Measurements from ENCODE around the gene ZNF638.

The ZNF638 gene

DNA sequence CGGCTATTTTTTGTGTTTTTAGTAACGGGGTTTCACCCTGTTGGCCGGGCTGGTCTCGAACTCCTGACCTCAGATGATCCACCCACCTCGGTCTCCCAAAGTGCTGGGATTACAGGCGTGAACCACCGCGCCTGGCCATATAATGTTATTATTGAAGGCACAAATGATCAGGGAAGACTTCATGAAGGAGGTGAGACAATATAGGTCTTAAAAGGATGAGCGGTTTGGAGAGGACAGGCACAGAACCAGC is 326 bp upstream of the ZNF638 start:
- peak in 3 of 56 donors; percentile 24 to 46 (median 35) for DNase-seq

- DNase-seq, result no peak
Measured at GRCh38 chr2:71332435-71332796, 834 bp downstream of the ZNF638 start.

GRCh38 chr2:71333619-71334018 is 2.0 kb downstream of the ZNF638 start:
- no peak for DNase-seq

DNA sequence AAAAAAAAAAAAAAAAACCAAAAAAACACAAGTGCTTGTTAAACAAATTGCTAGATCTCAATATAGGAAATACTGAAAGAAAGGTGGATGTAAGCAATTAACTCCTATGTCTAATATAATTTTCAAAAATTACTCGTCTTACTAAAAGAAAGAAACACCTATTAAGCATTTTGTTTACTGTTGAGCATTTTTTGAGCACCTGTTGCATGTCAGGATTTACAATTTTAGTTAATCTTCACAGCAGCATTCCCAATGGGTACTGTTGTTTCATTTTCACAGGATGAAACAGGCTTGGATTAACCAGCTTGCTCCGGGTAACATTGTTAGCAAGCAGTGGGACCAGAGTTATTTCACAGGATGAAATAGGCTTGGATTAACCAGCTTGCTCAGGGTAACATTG is 4.8 kb downstream of the ZNF638 start:
- DNase-seq, result no peak

DNA sequence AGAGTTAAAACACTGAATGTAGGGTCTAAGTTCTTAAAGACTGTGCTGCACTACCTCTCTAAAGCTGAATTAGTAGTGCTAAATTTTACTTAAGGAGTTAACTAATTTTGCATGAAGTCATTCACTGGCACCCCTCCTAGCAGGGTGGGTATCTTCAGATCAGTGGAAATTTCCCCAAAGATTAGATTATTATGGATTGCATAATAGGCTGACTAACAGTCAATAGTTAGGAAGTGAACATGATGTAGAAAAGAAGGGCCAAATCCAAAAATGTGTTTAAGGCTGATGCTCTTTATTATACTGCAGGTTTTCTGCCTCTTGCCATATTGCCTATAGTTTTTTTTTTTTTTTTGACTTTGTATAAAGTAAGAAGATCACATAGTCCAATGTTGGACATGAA is 5.2 kb downstream of the ZNF638 start:
- no peak for DNase-seq

- no peak for DNase-seq
Measured at GRCh38 chr2:71337776-71338175, 6.2 kb downstream of the ZNF638 start.

DNA sequence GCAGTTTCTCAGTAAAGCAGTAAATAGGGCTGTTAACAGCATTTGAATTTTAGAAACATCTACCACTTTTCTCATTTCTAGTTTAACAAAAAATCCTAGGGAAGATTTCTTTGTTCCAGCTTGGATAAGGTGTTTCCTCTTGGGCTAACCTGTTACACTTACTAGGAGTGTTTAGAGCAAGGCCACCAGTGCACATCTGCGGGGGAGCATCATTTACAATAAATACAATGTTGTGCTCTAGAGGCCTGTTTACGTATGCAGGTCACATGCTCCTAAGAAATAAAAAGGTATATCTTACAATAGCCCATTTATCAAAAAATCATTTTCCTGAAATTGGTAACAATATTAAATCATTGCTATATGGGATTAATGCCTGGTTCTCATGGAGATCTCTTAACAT is 8.1 kb downstream of the ZNF638 start:
- DNase-seq, result no peak

DNA sequence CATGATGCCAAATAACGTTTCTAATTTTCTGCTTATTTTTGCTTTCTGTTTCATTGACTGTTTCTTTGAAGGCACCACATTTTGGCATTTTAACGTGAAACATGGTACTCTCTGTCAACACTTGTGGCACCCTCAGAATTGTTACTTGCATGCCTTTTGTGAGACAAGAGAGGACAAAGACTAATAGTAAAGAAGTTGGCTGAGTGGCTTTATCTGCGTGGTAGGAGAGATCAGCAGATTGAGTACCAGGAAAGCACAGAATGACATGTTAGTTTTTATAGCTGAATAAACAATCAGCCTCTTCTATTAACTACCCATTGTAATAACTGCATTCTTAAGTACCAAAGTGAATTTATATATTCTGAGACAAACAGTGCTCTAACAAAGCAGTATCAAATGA is 8.6 kb downstream of the ZNF638 start:
- DNase-seq, result no peak

DNA sequence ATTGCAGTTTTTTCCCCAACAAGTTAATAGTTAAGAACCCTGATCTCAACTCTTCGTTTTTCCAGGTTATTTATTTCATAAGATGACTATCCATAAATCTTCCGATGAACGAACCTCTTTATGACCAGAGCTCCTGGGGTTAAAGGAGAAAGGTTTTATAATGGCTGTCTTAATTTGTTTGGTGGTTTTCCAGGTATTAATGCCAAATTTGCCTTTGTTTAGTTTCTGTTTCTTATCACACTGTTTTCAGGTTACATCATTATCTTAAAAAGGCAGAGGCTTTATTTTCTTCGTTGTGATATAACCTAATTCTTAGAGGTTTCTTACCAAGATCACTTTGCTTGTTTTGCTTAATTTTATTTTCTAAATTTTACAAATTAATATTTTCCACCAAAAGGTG is 10.1 kb downstream of the ZNF638 start:
- DNase-seq, result no peak

GRCh38 chr2:71346065-71346464 is 14.5 kb downstream of the ZNF638 start:
- DNase-seq, result no peak

DNA sequence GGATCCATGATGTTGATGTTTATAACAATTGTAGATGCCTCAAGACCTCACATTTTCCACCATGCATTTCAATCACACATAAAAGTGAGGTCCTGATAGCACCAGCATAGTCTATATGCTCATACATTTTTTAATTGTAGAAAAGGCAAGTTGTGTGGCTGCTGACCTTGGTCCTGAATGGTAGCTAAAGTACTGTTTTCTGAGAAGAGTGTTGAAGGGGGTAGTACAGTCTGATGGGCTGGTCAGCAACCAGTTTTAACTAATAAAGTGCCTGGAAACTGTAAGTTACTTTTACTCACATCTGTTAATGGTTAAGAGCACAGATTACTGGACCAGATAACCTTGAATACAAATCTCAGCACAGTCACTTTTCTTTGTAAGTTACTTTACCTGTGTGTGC is 15.9 kb downstream of the ZNF638 start:
- no peak for DNase-seq

GRCh38 chr2:71348302-71348701 is 16.7 kb downstream of the ZNF638 start:
- DNase-seq, result no peak

GRCh38 chr2:71353248-71353647 is 21.7 kb downstream of the ZNF638 start:
- DNase-seq, result no peak

DNA sequence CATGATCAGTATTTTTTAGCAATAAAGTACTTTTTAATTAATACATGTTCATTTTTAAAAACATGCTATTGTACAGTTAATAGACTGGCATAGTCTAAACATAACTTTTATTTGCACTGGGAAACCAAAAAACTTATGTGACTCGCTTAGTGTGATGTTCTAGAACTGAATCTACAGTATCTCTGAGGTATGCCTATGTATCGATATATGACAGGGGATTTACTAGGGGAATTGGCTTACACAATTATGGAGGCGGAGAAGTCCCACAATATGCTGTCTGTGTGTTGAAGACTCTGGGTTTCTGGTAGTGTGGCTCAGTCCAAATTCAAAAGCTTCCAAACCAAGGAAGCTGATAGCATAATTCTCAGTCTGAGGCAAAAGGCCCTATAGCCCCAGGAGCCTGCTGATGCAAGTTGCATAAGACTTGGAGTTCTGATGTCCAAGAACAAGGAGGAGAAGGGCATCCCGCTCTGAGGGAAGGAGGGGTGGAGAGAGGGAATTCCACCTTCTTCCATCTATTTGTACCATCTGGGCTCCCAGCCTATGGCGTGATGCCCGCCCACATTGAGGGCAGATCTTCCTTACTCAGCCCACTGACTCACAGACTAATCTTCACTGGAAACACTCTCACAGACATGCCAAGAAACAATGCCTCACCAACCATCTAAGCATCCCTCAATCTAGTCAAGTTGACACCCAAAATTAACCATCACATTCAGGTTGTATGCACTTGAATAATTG is 27.5 kb downstream of the ZNF638 start:
- no peak for DNase-seq

GRCh38 chr2:71360434-71360975 is 28.9 kb downstream of the ZNF638 start:
- DNase-seq, result no peak

- no peak for DNase-seq
Measured at GRCh38 chr2:71361631-71362030, 30.0 kb downstream of the ZNF638 start.

- DNase-seq, result no peak
Measured at GRCh38 chr2:71362447-71362846, 30.9 kb downstream of the ZNF638 start.

DNA sequence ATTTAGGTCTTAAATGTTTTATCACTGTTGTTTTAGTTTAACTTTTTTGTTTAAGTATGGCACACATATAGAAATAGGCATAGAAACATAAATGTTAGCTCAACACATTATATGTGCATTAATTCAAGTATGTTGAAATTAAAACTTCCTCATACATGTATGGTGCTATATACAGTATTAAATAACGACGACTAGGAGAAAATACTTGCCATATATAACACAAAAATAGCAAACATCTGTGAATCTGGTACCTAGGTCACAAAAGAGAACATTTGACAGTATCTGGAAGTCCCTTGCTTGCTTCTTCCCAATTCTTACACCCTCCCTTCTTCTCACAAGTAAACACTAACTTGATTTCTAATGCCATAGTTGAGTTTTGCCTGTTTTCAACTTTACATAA is 38.4 kb downstream of the ZNF638 start:
- DNase-seq, result no peak

DNA sequence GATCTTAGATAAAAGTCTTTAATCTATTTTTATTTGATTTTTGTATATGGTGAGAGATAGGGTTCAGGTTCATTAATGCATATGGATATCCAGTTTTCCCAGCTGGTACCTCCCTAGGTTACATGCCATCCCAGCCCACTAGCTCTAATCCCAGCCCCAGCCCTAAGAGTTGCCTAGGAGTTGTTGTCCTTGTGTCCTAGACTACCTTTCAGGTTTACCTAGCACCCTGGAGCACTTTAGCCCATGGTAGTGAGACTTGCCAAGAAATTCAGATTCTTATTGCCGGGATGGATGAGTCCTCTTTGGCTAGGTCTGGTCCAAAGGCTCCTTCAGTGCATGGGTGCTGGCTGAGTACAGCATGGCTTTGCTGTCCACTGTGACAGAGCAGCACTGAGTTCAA is 40.5 kb downstream of the ZNF638 start:
- DNase-seq, result no peak

GRCh38 chr2:71379086-71379485 is 47.5 kb downstream of the ZNF638 start:
- no peak for DNase-seq

DNA sequence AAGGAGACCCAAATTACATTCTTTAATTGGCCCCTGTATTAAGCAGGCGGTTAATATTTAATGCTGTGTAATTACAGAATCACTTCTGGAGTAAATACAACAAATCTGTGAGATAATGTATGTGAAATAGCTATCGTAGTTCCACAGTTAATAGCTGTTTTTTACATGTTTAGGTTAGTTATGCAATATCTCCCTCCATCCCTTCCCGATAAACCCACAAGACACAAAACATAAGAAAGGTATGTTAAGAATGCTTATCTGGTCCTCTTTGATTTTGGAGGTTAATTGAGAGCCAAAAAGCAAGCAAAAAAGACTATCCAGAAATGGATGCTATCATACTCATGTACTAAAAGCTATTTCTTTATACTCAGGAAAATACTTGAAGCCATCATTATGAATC is 49.1 kb downstream of the ZNF638 start:
- no peak for DNase-seq

GRCh38 chr2:71385012-71385411 is 53.4 kb downstream of the ZNF638 start:
- no peak for DNase-seq

DNA sequence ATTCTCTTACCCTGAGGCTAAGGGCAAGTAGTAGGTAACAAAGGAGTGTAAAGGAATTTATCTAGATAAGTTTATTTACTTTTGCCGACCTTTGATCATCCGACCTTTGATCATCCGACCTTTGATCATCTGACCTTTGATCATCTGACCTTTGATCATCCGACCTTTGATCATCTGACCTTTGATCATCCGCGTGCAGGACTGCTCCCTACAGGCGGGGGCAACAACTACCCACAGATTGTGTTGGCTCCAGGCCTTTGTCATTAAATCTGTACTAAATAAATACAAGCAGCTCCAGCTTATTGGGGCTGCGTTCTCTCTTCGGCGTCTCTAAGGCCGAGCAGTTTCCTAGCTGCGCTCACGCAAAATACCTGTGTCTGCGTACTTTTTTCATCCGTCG is 56.6 kb downstream of the ZNF638 start:
- no peak for DNase-seq
